K562 (cell line): ENCODE data around the gene BRD3OS. TPM values are rescaled to one million over a fixed set of nuclear protein-coding genes. Genes with fewer than 3 reads are reported as not detected.

Experiments
- CREB1 ChIP-seq, 2 experiments: sonication (generic) in 1 of 2; formaldehyde crosslinking in 1 of 2; IDR thresholded peaks; 2 replicates each; pipeline versions ENCODE4 v1.6.1 to v1.8.0; 2012 to 2022; ENCODE audit warnings: inconsistent platforms in 1 of 2, mild to moderate bottlenecking in 1 of 2, missing genetic modification reagents in 1 of 2, moderate library complexity in 1 of 2
- GATAD2B ChIP-seq: fragments of 450-650 bp; IDR thresholded peaks from 2 replicates; pipeline ENCODE4 v1.6.1; 2017; ENCODE audit warnings: mild to moderate bottlenecking, borderline replicate concordance
- NR2F6 ChIP-seq: fragments of 450-650 bp; formaldehyde crosslinking; IDR thresholded peaks from 2 replicates; pipeline ENCODE4 v1.4.0; 2020; ENCODE audit warnings: mild to moderate bottlenecking
- PHF8 ChIP-seq: fragments of 200-600 bp; sonication (generic); IDR thresholded peaks from 2 replicates; pipeline ENCODE4 v1.6.1; 2012; ENCODE audit warnings: mixed run types, mild to moderate bottlenecking, inconsistent platforms, low read length, moderate library complexity, borderline replicate concordance
- RB1 ChIP-seq: fragments of 450-650 bp; IDR thresholded peaks from 2 replicates; pipeline ENCODE4 v1.6.1; 2017; ENCODE audit warnings: low read depth, mild to moderate bottlenecking
- RBBP5 ChIP-seq: fragments of 200-600 bp; sonication (generic); IDR thresholded peaks from 2 replicates; pipeline ENCODE4 v1.6.1; 2012; ENCODE audit warnings: borderline replicate concordance, mild to moderate bottlenecking, low read length, control low read depth, inconsistent platforms; ENCODE audit not compliant: insufficient read depth, poor library complexity, severe bottlenecking
- SIN3B ChIP-seq: fragments of 450-650 bp; IDR thresholded peaks from 2 replicates; pipeline ENCODE4 v1.6.1; 2017; ENCODE audit warnings: low read depth, mild to moderate bottlenecking, moderate library complexity
- TAF1 ChIP-seq: IDR thresholded peaks from 2 replicates; pipeline ENCODE4 v1.6.1; 2011; ENCODE audit warnings: mild to moderate bottlenecking, low read length, moderate library complexity; ENCODE audit not compliant: insufficient read depth, control insufficient read depth, severe bottlenecking; ENCODE audit errors: extremely low read depth
- TBP ChIP-seq: optimal IDR thresholded peaks from 2 replicates; pipeline ENCODE3; 2011; ENCODE audit warnings: low read depth, low read length, improper control_type of control experiment
- YY1 ChIP-seq, 3 experiments: IDR thresholded peaks; 2 replicates each; pipeline ENCODE4 v1.6.1; 2011; ENCODE audit warnings: low read length in 2 of 3, mild to moderate bottlenecking in 2 of 3, moderate library complexity in 2 of 3, borderline replicate concordance in 1 of 3, control low read depth in 1 of 3, low read depth in 1 of 3; ENCODE audit not compliant: insufficient read depth in 3 of 3, insufficient replicate concordance in 2 of 3, control insufficient read depth in 1 of 3, insufficient read length in 1 of 3; ENCODE audit errors: extremely low read depth in 1 of 3
- ZKSCAN1 ChIP-seq: fragments of 150-350 bp; IDR thresholded peaks from 2 replicates; pipeline ENCODE4 v1.6.1; 2016; ENCODE audit warnings: low read depth, low read length
- ZNF583 ChIP-seq: fragments of 250-450 bp; sonication (Bioruptor Pico); IDR thresholded peaks from 2 replicates; pipeline ENCODE4 v1.4.0; 2020
- polyA plus RNA-seq, 8 experiments: library from polyadenylated mRNA; depleted of rRNA in 4 of 8; stranded (reverse) in 5 of 8; unstranded in 3 of 8; fragments of >200 nt; fragmentation: Nextera tagmentation in 2 of 8; fragmentation: Illumina TruSeq in 1 of 8; extraction: Ambion mirVana in 2 of 8; extraction: Trizol in 1 of 8; gene quantifications; 2 replicates each; pipeline versions ENCODE4 v1.2.1 to v1.2.3, GENCODE V29; 2011 to 2014; ENCODE audit warnings: inconsistent platforms in 1 of 8, missing spikeins in 1 of 8
- total RNA-seq, 7 experiments: library from RNA; depleted of rRNA in 6 of 7; stranded (reverse); fragments of >200 nt in 6 of 7; fragmentation: Illumina TruSeq in 2 of 7; extraction: Trizol in 2 of 7; gene quantifications; 2 replicates each; pipeline versions ENCODE4 v1.2.1 to v1.2.3, GENCODE V29; 2011 to 2021; ENCODE audit warnings: low replicate concordance in 1 of 7
- TF ChIP-seq, protein P1 (sequence below): IDR thresholded peaks from 3 replicates; pipeline ENCODE4 v1.6.1; 2011; ENCODE audit warnings: borderline replicate concordance, mild to moderate bottlenecking, moderate library complexity; ENCODE audit not compliant: insufficient read length; ENCODE audit errors: extremely low read depth
- TF ChIP-seq, protein P2 (sequence below): sonication (generic); formaldehyde crosslinking; IDR thresholded peaks from 2 replicates; pipeline ENCODE4 v1.8.0; 2022; ENCODE audit warnings: mild to moderate bottlenecking, missing genetic modification reagents, borderline replicate concordance
- TF ChIP-seq, protein P3 (sequence below), 2 experiments: IDR thresholded peaks; 2 replicates each; pipeline ENCODE4 v1.6.1; 2012; ENCODE audit warnings: improper control_type of control experiment in 2 of 2, low read depth in 2 of 2, low read length in 2 of 2, borderline replicate concordance in 1 of 2

Gene BRD3OS
- total and polyA plus RNA-seq, 9 of the 15 experiments (the other 6 are each of a cell fraction or from before 2014, with no cell fraction given), result 1.1 to 8.7 (median 5.9) TPM

DNA sequence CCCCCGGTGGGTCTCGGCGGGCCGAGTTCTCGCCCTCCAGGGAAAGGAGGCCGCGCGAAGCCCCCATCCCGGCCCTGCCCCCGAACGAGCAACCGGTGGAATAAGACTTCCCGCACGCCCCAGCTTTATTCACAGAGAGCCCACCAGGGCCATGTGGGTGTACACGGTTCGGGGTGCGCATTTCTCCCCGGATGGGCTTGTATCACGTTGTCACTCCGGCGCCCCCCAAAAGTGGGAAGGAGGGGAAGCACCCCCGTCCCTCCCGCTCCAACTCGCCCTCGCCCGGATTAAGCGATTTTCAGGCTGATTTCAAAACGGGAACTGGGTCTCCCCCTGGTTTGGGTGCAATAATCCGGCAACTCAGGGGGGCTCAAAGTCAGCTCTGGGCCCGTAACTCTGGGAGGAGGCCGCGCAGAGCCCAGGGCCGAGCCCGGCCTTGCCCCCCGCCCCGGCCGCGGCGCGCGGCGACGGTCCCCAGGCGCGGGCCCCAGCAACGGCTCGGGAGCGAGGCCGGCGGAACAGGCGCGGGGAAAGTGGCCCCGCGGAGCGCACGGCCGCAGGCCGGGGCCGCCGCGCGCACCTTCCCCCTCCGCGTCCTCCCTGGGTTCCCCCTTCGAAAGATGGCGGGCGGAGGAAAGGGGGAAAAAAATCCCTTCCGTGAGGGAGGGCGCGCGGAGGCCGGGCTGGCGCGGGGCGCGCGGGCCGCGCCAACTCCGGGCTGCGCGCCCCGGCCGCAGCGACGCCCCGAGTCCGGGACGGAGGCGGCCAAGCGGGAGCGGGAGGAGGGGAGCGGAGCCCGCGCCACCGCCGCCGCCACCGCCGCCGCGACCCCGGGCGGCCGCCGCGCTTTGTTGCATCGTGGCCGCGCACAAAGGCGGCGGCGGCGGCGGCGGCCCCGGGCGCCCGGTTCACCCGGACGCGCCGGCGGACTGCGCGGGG lies 41.9 kb downstream of the BRD3OS start (continued):
- peak; percentile 77 for TF ChIP-seq RB1
- no peak for TF ChIP-seq CREB1 (IDR thresholded peaks at IDR 0.05)
- no peak for TF ChIP-seq CREB1 (CRISPR knock-in tag; IDR thresholded peaks at IDR 0.05)
- TF ChIP-seq ZNF583 (CRISPR knock-in tag), result 0 out of 2 replicates have a peak, but pooled peaks have one; percentile 15
- TF ChIP-seq PHF8, result peak; percentile 49; the same call in 1 of the 2 replicates
- TF ChIP-seq, protein P1, sequence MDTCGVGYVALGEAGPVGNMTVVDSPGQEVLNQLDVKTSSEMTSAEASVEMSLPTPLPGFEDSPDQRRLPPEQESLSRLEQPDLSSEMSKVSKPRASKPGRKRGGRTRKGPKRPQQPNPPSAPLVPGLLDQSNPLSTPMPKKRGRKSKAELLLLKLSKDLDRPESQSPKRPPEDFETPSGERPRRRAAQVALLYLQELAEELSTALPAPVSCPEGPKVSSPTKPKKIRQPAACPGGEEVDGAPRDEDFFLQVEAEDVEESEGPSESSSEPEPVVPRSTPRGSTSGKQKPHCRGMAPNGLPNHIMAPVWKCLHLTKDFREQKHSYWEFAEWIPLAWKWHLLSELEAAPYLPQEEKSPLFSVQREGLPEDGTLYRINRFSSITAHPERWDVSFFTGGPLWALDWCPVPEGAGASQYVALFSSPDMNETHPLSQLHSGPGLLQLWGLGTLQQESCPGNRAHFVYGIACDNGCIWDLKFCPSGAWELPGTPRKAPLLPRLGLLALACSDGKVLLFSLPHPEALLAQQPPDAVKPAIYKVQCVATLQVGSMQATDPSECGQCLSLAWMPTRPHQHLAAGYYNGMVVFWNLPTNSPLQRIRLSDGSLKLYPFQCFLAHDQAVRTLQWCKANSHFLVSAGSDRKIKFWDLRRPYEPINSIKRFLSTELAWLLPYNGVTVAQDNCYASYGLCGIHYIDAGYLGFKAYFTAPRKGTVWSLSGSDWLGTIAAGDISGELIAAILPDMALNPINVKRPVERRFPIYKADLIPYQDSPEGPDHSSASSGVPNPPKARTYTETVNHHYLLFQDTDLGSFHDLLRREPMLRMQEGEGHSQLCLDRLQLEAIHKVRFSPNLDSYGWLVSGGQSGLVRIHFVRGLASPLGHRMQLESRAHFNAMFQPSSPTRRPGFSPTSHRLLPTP, result no peak
- no peak for TF ChIP-seq ZKSCAN1
- TF ChIP-seq RBBP5, result peak; percentile 84
- TF ChIP-seq NR2F6 (CRISPR knock-in tag), result no peak
- TF ChIP-seq, protein P2, sequence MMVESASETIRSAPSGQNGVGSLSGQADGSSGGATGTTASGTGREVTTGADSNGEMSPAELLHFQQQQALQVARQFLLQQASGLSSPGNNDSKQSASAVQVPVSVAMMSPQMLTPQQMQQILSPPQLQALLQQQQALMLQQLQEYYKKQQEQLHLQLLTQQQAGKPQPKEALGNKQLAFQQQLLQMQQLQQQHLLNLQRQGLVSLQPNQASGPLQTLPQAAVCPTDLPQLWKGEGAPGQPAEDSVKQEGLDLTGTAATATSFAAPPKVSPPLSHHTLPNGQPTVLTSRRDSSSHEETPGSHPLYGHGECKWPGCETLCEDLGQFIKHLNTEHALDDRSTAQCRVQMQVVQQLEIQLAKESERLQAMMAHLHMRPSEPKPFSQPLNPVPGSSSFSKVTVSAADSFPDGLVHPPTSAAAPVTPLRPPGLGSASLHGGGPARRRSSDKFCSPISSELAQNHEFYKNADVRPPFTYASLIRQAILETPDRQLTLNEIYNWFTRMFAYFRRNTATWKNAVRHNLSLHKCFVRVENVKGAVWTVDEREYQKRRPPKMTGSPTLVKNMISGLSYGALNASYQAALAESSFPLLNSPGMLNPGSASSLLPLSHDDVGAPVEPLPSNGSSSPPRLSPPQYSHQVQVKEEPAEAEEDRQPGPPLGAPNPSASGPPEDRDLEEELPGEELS (CRISPR knock-in tag), result no peak
- TF ChIP-seq, protein P3, sequence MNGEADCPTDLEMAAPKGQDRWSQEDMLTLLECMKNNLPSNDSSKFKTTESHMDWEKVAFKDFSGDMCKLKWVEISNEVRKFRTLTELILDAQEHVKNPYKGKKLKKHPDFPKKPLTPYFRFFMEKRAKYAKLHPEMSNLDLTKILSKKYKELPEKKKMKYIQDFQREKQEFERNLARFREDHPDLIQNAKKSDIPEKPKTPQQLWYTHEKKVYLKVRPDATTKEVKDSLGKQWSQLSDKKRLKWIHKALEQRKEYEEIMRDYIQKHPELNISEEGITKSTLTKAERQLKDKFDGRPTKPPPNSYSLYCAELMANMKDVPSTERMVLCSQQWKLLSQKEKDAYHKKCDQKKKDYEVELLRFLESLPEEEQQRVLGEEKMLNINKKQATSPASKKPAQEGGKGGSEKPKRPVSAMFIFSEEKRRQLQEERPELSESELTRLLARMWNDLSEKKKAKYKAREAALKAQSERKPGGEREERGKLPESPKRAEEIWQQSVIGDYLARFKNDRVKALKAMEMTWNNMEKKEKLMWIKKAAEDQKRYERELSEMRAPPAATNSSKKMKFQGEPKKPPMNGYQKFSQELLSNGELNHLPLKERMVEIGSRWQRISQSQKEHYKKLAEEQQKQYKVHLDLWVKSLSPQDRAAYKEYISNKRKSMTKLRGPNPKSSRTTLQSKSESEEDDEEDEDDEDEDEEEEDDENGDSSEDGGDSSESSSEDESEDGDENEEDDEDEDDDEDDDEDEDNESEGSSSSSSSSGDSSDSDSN (IDR thresholded peaks at IDR 0.05; ENCODE audit: borderline replicate concordance in 1 of 2, low read depth in 2 of 2, low read length in 2 of 2), result peak in 1 of 2 experiments; percentile 24; a peak in 1 of 4 replicates
- TF ChIP-seq YY1 (IDR thresholded peaks at IDR 0.05; ENCODE audit: borderline replicate concordance in 1 of 3, control insufficient read depth in 1 of 3, extremely low read depth in 1 of 3, insufficient read depth in 3 of 3, insufficient read length in 1 of 3, insufficient replicate concordance in 2 of 3, low read depth in 1 of 3, low read length in 2 of 3), result peak in 2 of 3 experiments; percentile 68 to 82
- peak; percentile 51; the same call in 1 of the 2 replicates for TF ChIP-seq GATAD2B
- TF ChIP-seq SIN3B, result peak; percentile 35; the same call in 1 of the 2 replicates
- peak; percentile 14 for TF ChIP-seq TAF1
- no peak for TF ChIP-seq TBP
